GM21515 (cell line): ENCODE results near the gene FNIP1.
"Not testable (repeated sequence)": the region's sequence is repeated elsewhere in the genome, so short reads cannot be mapped to it uniquely, and the experiment has no call there.

Source experiments
- ATAC-seq: cut with Tn5 transposase; IDR thresholded peaks from one replicate; pipeline ENCODE4 v1.9.1; 2021; ENCODE audit not compliant: unreplicated experiment

Gene FNIP1

GRCh38 chr5:131754363-131754762 is 42.5 kb downstream of the FNIP1 start:
- no peak for ATAC-seq

- no peak for ATAC-seq
Observed at GRCh38 chr5:131751506-131751905, 45.3 kb downstream of the FNIP1 start.

- ATAC-seq, result no peak
Observed at GRCh38 chr5:131749723-131750470, 46.9 kb downstream of the FNIP1 start.

GRCh38 chr5:131749138-131749537 is 47.7 kb downstream of the FNIP1 start:
- ATAC-seq, result no peak

DNA sequence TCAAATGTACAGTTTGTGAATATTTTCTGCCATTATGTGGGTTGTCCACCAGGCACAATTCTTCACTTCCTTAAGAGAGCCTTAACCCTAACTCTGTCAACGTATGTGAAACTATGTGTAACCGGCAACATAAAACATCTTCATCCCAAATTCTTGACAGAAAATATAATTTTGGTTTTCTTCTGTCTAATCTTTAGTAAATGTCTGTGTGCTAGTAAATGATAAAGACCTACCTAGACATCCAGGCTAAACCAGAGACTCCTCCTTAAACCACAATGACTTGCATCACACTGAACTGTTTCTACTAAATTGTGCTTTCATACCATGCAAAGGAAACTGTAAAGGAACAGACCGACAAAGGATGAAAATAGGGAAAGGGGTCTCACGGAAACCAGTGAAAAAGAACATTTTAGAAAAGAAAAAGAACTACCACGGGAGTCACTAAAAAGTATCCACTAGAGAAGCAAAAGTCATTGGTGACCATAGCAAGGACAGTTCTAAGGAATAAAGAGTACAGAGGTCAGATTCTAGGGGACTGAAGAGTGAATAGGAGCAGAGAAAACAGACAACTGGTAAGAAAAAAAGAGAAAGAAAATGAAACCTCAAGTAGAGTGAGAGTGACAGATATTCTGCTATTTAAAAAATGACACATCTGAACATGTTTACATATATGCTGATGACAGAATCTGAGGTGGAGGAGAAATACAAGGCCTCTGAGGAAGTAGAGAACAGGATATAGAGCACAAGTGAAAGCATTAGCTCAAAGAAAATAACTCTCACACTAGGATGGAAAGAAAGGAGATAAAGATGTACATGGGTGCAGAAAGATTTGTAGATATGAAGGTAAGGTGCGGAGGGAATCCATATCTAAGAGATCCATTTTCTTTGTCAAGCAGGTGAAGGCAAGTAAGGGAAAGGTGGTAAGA is 49.4 kb downstream of the FNIP1 start:
- ATAC-seq, result no peak

GRCh38 chr5:131746423-131746822 is 50.4 kb downstream of the FNIP1 start:
- no peak for ATAC-seq

DNA sequence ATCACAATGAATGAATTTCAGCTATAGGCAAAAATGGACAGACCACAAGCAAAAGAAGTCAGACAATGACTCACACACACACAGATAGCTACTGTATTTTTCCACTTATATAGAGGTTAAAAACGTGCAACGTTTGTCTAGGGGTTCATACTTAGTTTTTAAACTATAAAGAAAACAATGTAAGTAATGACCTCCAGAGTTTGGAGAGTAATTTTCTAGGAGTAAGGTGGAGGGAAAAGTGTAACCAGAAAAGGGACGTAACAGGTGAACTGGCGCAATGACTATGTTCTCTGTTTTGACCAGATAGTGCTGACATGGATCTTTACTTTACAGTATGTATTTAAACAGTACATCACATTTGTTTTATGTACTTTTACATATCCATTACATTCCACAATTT is 51.1 kb downstream of the FNIP1 start:
- no peak for ATAC-seq

DNA sequence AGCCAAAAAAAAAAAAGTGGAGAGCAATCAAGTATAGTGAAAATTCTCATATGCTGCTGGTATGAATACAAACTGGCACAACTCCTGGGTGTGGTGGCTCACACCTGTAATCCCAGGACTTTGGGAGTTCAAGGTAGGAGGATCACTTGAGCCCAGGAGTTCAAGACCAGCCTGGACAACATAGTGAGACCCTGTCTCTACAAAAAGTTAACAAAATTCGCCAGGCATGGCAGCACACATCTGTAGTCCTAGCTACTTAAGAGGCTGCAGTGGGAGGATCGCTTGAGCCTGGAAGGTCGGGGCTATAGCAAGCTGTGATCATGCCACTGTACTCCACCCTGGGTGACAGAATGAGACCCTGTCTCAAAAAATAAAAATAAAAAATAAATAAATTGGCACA is 51.7 kb downstream of the FNIP1 start:
- ATAC-seq, result no peak

DNA sequence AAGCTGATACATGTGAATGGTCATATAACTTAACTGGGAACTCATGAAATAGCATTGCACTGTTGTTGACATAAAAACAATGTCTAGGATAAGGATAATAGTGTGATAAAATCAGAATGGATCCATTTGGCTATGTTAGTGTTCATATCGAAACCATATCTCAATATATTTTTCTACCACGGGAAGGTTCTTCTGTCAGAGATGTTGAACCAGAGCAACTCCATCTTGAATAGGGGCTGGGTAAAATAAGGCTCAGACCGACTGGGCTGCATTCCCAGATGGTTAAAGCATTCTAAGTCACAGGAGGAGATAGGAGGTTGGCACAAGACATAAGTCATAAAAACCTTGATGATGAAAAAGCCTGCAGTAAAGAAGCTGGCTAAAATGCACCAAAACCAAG is 56.3 kb downstream of the FNIP1 start:
- ATAC-seq, result no peak

- ATAC-seq, result no peak
Observed at GRCh38 chr5:131735393-131735792, 61.4 kb downstream of the FNIP1 start.

DNA sequence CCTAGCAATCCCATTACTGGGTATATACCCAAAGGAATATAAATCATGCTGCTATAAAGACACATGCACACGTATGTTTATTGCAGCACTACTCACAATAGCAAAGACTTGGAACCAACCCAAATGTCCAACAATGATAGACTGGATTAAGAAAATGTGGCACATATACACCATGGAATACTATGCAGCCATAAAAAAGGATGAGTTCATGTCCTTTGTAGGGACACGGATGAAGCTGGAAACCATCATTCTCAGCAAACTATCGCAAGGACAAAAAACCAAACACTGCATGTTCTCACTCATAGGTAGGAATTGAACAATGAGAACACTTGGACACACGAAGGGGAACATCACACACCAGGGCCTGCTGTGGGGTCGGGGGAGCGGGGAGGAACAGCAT is 61.9 kb downstream of the FNIP1 start:
- ATAC-seq, result not testable (repeated sequence)

- ATAC-seq, result not testable (repeated sequence)
Observed at GRCh38 chr5:131729292-131729691, 67.5 kb downstream of the FNIP1 start.

GRCh38 chr5:131724089-131724488 is 72.7 kb downstream of the FNIP1 start:
- not testable (repeated sequence) for ATAC-seq

DNA sequence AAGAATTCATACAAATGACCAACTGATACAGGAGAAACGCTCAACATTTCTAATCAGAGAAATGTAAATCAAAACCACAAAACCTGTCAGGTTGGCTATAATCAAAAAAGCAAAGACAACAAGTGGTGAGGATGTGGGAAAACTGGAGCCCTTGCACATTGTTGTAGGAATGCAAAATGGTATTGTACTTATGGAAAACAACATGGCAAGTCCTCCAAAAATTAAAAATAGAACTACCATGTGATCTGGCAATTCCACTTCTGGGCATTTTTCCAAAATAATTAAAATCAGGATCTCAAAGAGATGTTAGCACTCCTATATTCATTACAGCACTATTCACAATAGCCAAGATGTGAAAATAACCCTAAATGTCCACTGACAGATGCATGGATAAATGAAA is 76.1 kb downstream of the FNIP1 start:
- ATAC-seq, result no peak

- no peak for ATAC-seq
Observed at GRCh38 chr5:131719564-131719963, 77.3 kb downstream of the FNIP1 start.

DNA sequence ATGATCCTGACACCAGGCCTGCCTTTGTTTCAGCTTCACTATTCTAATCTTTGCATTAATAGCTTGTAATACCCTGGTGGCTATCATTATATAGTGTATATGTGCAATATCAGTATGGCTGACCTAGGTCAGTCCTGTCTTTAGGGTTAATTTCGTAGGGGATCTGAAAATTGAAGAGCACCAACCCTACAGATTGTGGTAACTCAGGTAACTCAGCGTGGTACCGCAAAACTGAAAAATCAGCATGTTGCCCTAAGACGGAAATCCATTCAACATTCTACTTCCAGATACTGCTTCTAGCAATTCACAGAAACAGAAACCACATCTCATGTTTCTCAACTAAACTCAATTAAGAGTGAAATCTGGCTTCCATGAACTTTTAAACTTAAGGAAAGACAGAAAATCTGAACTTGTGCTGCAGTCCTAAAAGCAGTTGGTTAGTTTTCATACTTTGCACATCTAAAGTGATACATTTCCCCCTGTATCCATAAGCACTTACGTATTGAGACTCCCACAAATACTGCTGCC is 78.3 kb downstream of the FNIP1 start:
- no peak for ATAC-seq

DNA sequence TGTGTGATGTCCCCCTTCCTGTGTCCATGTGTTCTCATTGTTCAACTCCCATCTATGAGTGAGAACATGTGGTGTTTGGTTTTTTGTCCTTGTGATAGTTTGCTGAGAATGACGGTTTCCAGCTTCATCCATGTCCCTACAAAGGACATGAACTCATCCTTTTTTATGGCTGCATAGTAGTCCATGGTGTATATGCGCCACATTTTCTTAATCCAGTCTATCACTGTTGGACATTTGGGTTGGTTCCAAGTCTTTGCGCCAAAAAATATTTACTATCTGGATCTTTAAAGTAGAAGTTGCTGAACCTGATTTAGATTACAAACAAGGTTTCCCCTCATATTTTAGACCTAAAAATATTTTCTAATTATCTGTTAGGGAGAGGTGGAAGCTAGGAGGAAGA is 79.7 kb downstream of the FNIP1 start:
- not testable (repeated sequence) for ATAC-seq

DNA sequence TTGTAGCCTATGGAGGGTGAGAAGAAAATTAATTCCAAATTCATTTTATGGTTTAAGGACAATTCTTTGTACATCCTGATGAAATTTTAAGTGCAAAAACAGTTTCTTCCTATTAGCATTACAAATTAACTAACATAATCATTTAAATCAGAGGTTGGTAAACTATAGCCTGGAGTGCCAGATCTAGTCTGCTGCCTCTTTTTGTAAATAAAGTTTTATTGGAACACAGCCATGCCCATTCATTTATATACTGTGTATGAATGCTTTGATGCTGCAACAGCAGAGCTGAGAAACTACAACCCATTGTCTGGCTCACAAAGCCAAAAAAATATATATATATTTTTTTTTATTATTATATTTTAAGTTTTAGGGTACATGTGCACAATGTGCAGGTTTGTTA is 80.2 kb downstream of the FNIP1 start:
- no peak for ATAC-seq

DNA sequence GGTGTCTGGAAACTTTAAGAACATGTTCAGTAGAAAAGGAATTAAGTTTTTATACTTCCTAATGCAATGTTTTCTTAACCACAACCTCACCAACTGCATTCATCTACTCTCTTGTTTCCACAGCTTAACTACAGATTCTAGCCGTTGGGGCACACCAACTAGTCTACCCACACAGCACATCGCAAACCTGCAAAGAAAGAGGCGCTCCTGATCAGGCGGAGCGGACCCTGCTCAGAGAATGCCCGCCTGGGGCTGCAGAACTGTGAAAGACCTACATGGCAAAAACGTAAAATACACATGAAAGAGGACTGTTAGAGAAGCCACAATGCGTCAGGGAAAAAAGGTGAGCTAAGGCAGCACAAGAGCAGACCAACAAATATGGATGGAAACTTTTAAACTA is 86.4 kb downstream of the FNIP1 start:
- no peak for ATAC-seq

DNA sequence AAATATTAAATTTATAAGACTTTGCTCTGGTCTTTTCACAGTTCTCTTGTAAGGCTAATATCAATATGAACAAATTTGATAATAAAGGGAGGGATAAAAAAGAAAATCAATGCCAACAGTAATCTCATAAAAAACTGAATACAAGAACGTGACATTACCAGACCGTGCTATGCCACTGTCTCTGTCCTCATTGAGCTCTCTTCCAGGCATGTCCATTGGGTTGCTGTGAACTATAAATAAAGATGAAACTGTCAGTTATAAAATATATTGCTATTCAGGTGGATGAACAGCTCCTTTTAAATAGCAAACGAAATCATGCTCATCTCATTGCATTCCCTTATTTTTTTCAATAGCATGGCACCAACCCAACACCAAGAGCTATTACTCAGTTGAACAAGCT is 87.8 kb downstream of the FNIP1 start:
- ATAC-seq, result no peak

GRCh38 chr5:131706281-131706680 is 90.5 kb downstream of the FNIP1 start:
- ATAC-seq, result no peak

DNA sequence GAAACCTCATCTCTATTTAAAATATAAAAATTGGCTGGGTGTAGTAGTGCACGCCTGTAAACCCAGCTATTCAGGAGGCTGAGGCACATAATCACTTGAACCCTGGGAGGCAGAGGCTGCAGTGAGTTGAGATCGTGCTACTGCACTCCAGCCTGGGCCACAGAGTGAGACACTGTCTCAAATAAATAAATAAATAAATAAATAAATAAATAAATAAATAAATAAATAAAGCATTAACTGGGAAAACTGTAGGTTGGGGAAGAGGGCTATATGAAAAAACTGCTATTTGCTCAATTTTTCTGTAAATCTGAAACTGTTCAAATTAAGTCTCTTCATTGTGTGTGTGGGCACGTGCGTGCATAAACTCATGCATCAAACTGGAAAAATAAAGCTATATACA is 101.9 kb downstream of the FNIP1 start:
- no peak for ATAC-seq
